Measurements from ENCODE around the gene ATCAY.
"Not testable (repeated sequence)": the region's sequence is repeated elsewhere in the genome, so short reads cannot be mapped to it uniquely, and the experiment has no call there.

Gene ATCAY

GRCh38 chr19:3902317-3902973, 22.0 kb downstream of the ATCAY start:
- no peak for DNase-seq (ENCODE audit: low read depth)

GRCh38 chr19:3904233-3904632, 23.7 kb downstream of the ATCAY start:
- no peak for DNase-seq (ENCODE audit: low read depth)

- no peak for DNase-seq (ENCODE audit: low read depth)
Measured at GRCh38 chr19:3907626-3908265, 27.3 kb downstream of the ATCAY start.

- DNase-seq (ENCODE audit: low read depth) = no peak
Measured at GRCh38 chr19:3908266-3909054, 28.0 kb downstream of the ATCAY start.

- DNase-seq (ENCODE audit: low read depth) = no peak
Measured at GRCh38 chr19:3910105-3910504, 29.6 kb downstream of the ATCAY start.

- DNase-seq (ENCODE audit: low read depth) = no peak
Measured at GRCh38 chr19:3914199-3914598, 33.7 kb downstream of the ATCAY start.

- no peak for DNase-seq (ENCODE audit: low read depth)
Measured at GRCh38 chr19:3916033-3916432, 35.5 kb downstream of the ATCAY start.

GRCh38 chr19:3919793-3920192, 39.3 kb downstream of the ATCAY start:
- DNase-seq (ENCODE audit: low read depth) = no peak

- DNase-seq (ENCODE audit: low read depth) = no peak
Measured at GRCh38 chr19:3923096-3923758, 42.7 kb downstream of the ATCAY start.

GRCh38 chr19:3923912-3924311, 43.4 kb downstream of the ATCAY start:
- DNase-seq (ENCODE audit: low read depth) = no peak

- no peak for DNase-seq (ENCODE audit: low read depth)
Measured at GRCh38 chr19:3931041-3931440, 50.6 kb downstream of the ATCAY start.

GRCh38 chr19:3932931-3933810, 52.7 kb downstream of the ATCAY start, which contains the start of gene NMRK2:
TSS of gene NMRK2 (plus strand) at chr19:3933069. CDS start at chr19:3933672, 603 bp downstream.
- no peak for DNase-seq (ENCODE audit: low read depth)

- DNase-seq (ENCODE audit: low read depth) = no peak
Measured at GRCh38 chr19:3936506-3937442, 56.3 kb downstream of the ATCAY start.

GRCh38 chr19:3938300-3938950, 57.9 kb downstream of the ATCAY start:
- DNase-seq (ENCODE audit: low read depth) = not testable (repeated sequence)

GRCh38 chr19:3942790-3943409, 62.4 kb downstream of the ATCAY start:
- no peak for DNase-seq (ENCODE audit: low read depth)

- no peak for DNase-seq (ENCODE audit: low read depth)
Measured at GRCh38 chr19:3944018-3944721, 63.7 kb downstream of the ATCAY start.

GRCh38 chr19:3945838-3946237, 65.4 kb downstream of the ATCAY start:
- no peak for DNase-seq (ENCODE audit: low read depth)

GRCh38 chr19:3947316-3947933, 66.9 kb downstream of the ATCAY start:
- DNase-seq (ENCODE audit: low read depth) = not testable (repeated sequence)
